SU-DHL-6 (cell line): Measurements from ENCODE around the gene SAXO1.
"Not testable (repeated sequence)": the region's sequence is repeated elsewhere in the genome, so short reads cannot be mapped to it uniquely, and the experiment has no call there.

Experiments used
- CTCF ChIP-seq: fragments of 200-600 bp; sonication (generic); IDR thresholded peaks from one replicate; pipeline ENCODE4 v1.5.1; 2017; ENCODE audit warnings: antibody characterized with exemption, mild to moderate bottlenecking, low read length, moderate library complexity; ENCODE audit not compliant: insufficient read depth, poor library complexity, severe bottlenecking
- EZH2phosphoT487 ChIP-seq: fragments of 200-600 bp; sonication (generic), shearing (Covaris generic); conservative IDR thresholded peaks from 2 replicates; pipeline ENCODE4 v1.6.1; 2018; ENCODE audit warnings: mild to moderate bottlenecking, antibody characterized with exemption, low read length, moderate library complexity, mixed read lengths

GRCh38 chr9:18991197-18991596, 41.8 kb downstream of the SAXO1 start:
- not testable (repeated sequence) for TF ChIP-seq CTCF, EZH2phosphoT487
